ENCODE measurements around the gene SPARC. TPM values are rescaled to one million over a fixed set of nuclear protein-coding genes. Genes with fewer than 3 reads are reported as not detected.
"Not testable (repeated sequence)": the region's sequence is repeated elsewhere in the genome, so short reads cannot be mapped to it uniquely, and the experiment has no call there.

The SPARC gene
- polyA plus RNA-seq, 1 donor = 1,957 TPM

DNA sequence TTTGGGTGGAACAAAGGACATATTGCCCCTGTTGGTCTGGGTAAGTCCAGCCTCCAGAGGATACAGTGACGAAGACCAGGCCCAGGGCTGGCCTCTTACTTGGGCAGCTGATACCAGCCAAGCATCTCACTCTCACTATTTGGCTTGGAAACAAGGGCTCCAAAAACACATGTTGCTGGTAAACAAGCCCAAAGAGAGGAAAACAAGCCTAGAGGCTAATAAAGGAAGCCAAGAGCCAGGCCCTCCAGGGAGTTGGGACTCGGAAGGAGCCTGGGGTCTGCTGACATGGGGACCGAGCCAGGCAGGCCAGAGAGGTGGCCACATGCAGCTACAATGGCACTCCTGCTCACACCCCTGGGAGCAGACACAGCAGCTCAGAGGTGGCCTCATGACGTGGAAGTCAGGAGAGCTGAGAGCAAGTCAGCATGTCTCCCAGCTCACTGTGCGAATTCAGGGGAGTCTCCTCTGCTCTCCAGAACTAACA, 5.7 kb downstream of the SPARC start:
- no peak for DNase-seq

- not testable (repeated sequence) for DNase-seq
Measured at GRCh38 chr5:151680156-151680505, 6.6 kb downstream of the SPARC start.

DNA sequence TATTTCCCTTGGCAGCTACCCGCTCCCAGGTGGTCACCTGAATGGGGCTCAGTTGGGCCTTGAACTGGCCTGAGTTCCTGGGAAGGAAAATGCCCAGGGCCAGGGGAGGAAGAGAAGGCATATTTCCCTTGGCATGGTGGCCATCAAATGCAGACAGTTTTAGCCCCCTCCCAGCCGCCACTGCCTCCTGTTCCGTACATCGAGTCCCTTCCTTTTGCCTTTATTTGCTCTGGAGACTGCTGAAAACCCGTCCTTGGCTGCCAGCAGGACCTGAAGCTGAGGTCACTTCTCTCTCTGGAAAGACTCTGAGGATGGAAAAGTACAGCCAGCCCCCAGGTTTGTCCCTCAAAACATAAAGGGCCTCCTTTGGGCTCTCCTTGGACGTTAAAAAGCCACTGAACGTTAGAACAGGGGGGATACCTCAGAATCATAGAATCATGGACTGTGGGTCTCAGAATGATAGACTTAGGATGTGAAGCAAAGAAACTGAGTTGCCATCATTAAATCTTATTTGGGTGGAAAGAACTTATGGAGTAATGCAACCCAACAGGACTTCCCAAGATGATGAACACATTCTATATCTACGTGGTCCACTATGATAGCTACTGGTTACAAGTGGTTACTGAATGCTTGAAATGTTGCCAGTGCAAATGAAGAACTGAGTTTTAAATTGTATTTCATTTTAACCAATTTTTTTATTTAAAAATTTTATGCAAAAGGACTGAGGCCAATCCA, 7.1 kb downstream of the SPARC start:
- DNase-seq = no peak

DNA sequence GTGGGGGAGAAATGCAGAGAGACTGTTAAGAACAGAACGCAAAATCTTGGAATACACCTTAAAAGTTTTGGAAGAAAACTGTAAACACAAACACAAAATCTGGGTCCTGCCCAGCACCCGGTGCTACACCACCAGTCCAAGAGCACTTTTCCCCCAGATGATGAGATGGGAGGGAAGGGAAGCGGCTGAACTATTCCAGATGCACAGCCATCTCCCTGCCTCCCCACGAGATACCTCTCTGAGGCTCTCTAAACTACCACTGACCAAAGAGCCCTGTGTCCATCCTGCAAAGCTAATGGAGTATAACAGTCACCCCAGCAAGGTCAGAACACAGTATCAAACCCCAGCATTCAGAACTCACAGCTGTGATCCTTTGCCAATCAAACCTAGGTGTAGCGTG, 8.0 kb downstream of the SPARC start:
- DNase-seq = no peak

- DNase-seq = no peak
Measured at GRCh38 chr5:151677776-151678545, 8.8 kb downstream of the SPARC start.

GRCh38 chr5:151676719-151677118, 10.0 kb downstream of the SPARC start:
- no peak for DNase-seq

- no peak for DNase-seq
Measured at GRCh38 chr5:151676314-151676712, 10.4 kb downstream of the SPARC start.

- DNase-seq = no peak
Measured at GRCh38 chr5:151675611-151676313, 11.0 kb downstream of the SPARC start.

DNA sequence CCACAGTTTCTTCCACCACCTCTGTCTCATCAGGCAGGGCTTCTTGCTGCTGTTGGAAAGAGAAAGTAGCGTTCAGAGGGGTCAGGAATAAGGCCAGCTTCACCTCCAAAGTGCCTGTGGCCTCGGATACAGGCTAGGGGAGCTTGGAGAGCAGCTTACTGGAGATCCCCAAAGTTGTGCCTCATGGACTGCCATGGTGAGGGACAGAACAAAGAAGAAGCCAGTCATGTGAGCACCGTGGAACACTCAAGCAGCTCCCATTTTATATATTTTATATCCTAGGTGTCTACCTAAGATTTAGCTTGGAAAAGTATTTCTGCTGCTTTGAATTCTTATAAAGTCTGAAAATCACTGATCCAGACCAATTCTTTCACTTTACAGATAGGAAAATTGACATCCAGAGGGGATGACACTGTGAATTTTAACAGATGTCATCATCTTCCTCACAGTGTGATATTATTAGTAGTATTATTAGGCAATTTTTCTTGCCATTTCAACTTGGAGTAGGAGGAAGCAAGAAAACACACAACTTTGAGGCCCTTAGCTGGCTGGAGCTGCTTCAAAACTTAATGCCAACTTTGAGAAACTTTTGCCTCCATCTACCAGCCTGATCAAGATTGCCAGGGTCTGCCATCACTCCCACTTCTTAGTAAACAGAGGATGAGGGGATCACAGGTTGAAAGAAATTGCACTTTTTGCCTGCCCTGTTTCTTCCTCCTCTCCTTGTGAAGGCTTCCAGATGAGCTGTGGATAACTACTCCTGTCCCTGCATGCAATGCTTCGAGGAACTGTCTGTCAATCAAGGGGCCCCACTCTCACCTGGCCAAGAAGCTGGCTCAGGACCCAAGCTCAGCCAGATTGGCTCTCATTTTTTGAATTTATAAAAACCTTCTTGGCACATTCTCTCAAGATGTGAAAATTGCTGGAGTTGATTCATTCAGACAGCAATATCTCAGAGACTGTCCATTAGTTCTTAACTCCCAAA, 11.8 kb downstream of the SPARC start:
- DNase-seq = no peak

DNA sequence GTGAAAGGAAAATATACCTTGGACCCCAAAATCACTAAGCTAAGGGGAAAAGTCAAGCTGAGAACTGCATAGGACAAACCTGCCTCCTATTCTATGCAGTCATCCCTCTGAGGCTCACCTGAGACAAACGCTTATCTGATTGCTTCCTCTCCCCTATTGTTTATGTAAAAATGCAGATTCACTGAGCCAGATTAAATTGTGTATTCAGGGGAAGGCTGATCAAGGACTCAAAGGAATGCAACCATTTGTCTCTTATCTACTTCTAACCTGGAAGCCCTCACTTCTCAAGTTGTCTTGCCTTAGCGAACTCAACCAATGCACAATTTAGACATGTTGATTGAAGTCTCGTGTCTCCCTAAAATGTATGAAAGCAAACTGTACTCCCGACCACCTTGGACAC, 13.3 kb downstream of the SPARC start:
- DNase-seq = no peak

DNA sequence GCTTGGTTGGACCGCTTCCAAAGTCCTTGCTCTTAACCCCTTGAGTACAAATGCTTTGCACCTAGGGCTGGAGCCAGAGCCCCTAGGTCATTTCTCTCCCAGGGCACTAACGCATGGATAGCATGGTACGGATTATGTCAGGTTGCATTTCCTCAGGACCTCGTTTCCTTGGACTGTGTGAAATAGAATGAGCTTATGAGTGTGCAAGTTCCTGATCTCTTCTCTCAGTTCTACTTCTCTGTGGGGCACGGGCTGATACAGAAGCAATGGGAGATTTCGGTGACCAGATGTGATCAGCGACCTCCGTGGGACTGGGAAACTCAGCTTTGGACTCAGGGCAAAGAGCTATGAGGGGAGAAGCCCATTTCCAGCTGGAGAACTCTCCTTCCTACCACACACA, 14.2 kb downstream of the SPARC start:
- no peak for DNase-seq

GRCh38 chr5:151671950-151672349, 14.8 kb downstream of the SPARC start:
- no peak for DNase-seq

DNA sequence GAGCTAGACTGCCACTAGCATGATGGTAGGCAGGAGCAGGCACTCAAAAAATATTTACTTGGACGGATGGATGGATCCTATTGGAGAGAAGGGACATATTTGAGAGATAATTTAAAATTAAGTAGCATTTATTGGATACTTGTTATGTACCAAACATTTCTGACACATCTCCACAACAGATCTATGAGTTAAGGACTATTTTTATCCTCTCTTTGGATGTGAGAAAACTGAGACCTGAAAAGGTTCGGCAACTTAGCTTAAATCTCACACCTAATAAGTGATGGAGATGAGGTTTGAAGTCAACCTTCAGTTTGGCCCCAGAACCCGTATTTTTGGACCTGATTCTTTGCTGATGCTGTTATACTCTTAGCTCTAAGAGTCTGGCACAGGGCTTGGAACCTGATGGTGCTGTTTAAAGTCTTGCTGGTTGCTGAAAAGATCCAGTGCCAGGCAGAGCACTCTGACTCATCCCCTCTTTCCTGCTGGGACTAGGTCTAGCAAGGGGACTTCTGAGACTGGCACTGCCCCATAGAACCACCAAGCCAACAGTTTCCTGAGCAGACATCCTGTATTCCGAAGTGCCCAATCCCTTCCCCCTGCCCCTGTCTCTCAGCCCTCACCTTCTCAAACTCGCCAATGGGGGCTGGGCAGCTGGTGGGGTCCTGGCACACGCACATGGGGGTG, 15.6 kb downstream of the SPARC start:
- DNase-seq = no peak

DNA sequence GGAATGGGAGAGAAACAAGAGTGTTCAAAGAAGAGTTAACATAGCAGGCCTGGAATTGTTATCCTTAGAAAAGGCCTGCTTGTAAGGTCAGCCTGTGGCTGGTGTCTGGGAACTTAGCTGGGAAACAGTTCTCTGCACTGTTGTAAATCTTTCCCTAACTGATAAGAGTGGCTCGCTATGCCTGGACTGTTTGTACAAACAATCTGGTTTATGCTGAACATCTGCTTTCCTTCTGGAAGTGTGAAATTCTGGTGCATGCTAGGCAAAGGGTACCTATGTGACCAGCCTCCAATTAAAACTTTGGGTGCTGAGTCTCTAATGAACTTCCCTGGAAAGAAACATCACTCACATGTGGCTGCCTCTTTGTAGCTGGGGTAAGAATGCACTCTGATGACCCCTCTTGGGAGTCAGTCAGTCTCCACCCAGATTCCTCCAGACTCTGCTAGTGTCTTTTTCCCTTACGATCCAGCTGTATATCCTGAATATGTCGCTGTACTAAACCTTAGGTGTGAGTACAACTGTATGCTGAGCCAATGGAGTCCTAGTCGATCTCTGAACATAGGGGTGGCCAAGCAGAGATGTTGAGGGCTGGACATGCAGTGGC, 16.5 kb downstream of the SPARC start:
- no peak for DNase-seq

DNA sequence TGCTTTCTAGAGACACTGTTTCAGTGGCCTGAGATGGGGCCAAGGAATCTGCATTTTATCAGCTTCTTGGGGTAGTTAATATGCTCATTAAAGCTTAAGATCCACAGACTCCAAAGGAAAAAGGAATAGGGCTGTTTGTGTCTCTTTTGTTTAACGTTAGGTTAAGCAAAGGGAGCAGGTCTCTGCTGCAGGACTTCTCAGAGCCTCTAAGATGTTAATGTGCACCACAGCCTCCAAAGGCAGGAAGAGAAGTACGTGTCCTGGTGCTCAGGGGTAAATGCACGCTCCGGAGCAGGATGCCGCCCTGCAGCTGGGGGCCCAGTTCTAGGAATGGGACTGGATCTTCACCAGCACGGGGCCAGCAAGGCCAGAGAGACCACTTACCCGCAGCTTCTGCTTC, 19.6 kb downstream of the SPARC start:
- no peak for DNase-seq

- no peak for DNase-seq
Measured at GRCh38 chr5:151665613-151666012, 21.1 kb downstream of the SPARC start.

GRCh38 chr5:151664694-151665585, 21.8 kb downstream of the SPARC start:
- DNase-seq = no peak

GRCh38 chr5:151663617-151664293, 23.0 kb downstream of the SPARC start:
- DNase-seq = no peak

DNA sequence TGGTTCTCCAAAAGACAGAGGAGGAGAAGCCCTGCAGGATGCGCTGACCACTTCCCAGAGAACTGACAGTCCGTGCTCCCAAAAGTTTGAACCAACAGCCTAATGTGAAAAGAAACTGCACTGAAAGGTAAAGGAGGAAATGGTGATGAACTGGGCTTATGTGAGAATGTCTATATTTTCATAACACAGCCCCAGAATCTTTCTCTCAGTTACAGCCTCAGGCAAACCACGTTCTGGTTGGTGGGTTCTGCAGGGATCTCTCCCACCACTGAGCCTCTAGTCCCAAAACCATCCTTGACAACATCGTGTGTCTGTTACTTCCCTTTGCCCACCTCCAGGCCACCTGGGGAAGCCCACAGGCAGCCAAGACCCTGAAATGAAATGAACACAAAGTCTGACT, 23.9 kb downstream of the SPARC start:
- no peak for DNase-seq

All from left kidney (tissue), 2 donors.